GM10266 (cell line): ENCODE measurements around the gene RELL1.

Experiments used
- DNase-seq: peaks from one replicate; pipeline ENCODE4 v3.0.0; 2012; ENCODE audit errors: extremely low spot score
- TF ChIP-seq, protein P1 (sequence below): IDR thresholded peaks from 2 replicates; pipeline ENCODE4 v1.5.1; 2012; ENCODE audit warnings: mild to moderate bottlenecking, low read depth; ENCODE audit not compliant: control insufficient read depth, insufficient read depth; ENCODE audit errors: missing control alignments

Gene RELL1

DNA sequence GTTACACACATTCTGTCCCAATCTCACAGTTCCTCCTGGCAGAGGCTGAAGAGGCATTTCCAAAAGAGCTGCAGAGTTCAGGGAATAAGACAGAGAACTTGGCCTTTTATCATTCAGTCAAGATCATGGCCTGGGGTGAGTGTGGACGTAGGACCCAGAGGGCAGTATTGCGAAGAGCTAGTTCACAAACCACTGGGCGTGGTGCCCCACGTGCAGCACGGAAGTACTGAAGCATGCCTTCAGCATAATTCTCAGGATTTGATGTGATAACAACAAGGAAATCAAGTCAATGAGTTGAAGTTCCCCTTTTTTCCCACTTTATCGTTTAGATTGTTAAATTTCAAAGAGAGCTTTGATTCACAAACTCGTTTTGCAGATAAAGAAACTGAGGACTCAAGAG lies 117.7 kb downstream of the RELL1 start:
- no peak for DNase-seq
- TF ChIP-seq, protein P1, sequence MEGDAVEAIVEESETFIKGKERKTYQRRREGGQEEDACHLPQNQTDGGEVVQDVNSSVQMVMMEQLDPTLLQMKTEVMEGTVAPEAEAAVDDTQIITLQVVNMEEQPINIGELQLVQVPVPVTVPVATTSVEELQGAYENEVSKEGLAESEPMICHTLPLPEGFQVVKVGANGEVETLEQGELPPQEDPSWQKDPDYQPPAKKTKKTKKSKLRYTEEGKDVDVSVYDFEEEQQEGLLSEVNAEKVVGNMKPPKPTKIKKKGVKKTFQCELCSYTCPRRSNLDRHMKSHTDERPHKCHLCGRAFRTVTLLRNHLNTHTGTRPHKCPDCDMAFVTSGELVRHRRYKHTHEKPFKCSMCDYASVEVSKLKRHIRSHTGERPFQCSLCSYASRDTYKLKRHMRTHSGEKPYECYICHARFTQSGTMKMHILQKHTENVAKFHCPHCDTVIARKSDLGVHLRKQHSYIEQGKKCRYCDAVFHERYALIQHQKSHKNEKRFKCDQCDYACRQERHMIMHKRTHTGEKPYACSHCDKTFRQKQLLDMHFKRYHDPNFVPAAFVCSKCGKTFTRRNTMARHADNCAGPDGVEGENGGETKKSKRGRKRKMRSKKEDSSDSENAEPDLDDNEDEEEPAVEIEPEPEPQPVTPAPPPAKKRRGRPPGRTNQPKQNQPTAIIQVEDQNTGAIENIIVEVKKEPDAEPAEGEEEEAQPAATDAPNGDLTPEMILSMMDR = no peak

DNA sequence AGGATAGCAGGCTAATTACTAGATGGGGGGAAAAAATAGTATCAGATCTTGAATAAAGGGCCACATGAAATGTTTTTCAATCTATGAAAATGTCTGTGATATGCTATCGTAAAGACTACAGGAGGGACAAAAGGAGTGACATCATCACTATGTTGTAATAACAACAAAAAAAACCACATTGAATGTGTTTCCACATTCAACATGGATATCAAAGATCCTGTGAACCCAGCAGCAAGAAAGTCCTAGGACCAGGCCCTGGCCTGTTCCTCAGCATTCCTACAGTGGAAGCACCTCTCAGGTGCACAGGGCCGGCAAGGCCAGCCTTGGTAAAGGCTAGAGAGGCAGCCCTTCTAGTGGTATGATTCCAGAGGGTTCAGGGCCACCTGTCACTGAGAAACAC lies 118.3 kb downstream of the RELL1 start:
- DNase-seq = no peak

DNA sequence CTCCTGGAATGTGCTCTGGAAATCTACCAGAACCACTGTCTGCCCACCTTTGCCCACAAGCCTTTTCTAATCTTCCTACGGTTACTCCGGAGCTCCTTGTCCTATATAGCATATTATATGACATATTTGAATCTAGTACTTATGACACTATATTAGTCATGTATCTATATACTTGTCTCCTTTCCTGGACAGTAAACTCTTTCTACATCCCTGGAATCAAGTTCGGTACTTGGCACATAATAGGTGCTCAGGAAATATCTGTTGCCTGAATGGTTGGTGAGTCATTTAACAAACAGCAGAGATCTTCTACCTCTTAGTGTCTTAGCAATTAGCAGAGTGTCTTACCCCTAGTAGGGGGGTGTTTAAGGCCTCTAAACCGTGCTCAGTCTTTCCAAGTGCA lies 123.6 kb downstream of the RELL1 start:
- TF ChIP-seq, protein P1 = no peak

More for the DNA sequence above, 118.3 kb downstream of the RELL1 start:
- TF ChIP-seq, protein P1 = no peak

DNA sequence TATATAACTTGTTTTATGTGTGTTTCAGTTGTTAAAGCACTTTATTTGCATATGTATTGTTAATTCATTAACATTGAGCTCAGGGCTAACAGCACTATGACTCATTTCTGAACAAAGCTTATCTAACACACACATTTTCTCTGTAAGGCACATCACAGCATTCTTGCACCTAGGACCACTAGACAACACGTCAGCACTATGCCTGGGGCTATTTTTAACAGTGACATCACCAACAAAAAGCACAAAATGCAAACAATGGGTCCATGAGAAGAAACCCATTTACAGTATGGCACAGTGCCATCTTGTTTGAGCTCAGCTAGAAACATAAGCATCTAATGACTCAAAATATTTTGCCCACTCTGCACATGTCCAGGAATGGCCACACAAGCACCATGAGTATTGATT lies 124.4 kb downstream of the RELL1 start:
- TF ChIP-seq, protein P1 = no peak
- DNase-seq = no peak

More for the DNA sequence above, 123.6 kb downstream of the RELL1 start:
- no peak for DNase-seq

DNA sequence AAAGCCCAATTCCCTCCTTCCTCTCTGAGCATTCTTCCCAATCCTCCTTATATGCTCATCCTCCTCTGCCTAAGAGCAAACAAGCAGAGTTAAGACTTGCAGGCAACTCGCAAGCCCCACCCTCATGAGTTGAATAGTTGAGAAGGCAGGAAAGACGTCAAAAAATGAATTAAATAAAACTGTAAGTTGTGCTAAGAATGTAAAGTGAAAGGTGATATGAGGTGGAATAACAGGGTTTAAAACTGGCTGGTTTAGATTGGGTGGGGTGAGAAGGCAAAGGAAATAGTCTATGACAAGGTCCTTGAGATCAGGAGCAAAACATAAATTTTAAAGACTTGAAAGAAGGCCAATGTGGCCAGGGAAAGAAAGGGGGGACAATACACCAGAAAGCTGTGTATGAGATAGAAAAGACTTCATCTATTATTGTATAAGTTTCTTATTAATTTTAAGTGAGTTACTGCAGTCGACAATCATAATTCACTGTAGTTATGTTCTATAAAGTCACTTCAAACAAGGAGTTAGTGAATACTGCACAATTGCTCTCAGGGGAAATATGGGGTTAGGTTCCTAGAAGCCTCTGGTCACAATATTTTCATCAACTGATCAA lies 124.9 kb downstream of the RELL1 start:
- TF ChIP-seq, protein P1 = no peak
- no peak for DNase-seq
